GM19438 (cell line): ENCODE measurements around the gene DISP2.

Source experiments
- ATAC-seq: cut with Tn5 transposase; IDR thresholded peaks from one replicate; pipeline ENCODE4 v1.9.1; 2021; ENCODE audit warnings: low read depth; ENCODE audit not compliant: unreplicated experiment

The DISP2 gene, protein sequence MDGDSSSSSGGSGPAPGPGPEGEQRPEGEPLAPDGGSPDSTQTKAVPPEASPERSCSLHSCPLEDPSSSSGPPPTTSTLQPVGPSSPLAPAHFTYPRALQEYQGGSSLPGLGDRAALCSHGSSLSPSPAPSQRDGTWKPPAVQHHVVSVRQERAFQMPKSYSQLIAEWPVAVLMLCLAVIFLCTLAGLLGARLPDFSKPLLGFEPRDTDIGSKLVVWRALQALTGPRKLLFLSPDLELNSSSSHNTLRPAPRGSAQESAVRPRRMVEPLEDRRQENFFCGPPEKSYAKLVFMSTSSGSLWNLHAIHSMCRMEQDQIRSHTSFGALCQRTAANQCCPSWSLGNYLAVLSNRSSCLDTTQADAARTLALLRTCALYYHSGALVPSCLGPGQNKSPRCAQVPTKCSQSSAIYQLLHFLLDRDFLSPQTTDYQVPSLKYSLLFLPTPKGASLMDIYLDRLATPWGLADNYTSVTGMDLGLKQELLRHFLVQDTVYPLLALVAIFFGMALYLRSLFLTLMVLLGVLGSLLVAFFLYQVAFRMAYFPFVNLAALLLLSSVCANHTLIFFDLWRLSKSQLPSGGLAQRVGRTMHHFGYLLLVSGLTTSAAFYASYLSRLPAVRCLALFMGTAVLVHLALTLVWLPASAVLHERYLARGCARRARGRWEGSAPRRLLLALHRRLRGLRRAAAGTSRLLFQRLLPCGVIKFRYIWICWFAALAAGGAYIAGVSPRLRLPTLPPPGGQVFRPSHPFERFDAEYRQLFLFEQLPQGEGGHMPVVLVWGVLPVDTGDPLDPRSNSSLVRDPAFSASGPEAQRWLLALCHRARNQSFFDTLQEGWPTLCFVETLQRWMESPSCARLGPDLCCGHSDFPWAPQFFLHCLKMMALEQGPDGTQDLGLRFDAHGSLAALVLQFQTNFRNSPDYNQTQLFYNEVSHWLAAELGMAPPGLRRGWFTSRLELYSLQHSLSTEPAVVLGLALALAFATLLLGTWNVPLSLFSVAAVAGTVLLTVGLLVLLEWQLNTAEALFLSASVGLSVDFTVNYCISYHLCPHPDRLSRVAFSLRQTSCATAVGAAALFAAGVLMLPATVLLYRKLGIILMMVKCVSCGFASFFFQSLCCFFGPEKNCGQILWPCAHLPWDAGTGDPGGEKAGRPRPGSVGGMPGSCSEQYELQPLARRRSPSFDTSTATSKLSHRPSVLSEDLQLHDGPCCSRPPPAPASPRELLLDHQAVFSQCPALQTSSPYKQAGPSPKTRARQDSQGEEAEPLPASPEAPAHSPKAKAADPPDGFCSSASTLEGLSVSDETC (N-terminal part only)

DNA sequence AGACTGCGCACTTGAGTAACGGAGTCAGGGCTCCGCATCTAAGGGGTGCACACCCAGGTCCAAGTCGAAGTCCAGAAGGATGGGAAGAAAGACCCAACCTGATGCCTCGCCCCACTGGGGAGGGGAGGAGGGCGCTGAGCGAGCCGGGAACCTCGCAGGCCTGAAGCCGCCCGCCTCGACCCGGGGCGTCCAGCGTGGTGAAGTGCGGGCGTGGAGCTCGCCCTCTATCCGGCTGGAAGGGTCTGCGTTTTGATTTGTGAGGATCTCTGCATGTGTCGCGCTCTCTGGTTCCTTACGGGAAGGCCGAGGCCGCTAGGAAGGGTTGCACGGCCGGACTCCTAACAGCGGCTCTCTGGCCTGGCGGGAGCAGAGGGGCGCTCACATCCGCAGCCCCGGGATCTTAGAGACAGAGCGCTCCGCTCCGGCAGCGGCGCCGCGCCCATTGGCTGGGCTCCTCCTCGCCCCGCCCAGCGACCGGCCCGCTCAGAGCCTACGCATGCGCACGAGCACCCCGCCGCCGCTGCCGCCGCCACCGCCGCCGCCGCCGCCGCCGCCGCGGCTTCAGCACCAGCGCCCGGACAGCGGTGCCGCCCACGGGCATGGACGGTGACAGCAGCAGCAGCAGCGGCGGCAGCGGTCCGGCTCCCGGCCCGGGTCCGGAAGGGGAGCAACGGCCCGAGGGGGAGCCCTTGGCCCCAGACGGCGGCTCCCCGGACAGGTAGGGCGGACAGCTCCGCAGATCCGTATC, at the start of gene DISP2:
DISP2 (plus strand) TSS at position 497 of the 748 bp plus-strand sequence; CDS start at position 600, 103 bp downstream.
- peak; percentile 83 for ATAC-seq

DNA sequence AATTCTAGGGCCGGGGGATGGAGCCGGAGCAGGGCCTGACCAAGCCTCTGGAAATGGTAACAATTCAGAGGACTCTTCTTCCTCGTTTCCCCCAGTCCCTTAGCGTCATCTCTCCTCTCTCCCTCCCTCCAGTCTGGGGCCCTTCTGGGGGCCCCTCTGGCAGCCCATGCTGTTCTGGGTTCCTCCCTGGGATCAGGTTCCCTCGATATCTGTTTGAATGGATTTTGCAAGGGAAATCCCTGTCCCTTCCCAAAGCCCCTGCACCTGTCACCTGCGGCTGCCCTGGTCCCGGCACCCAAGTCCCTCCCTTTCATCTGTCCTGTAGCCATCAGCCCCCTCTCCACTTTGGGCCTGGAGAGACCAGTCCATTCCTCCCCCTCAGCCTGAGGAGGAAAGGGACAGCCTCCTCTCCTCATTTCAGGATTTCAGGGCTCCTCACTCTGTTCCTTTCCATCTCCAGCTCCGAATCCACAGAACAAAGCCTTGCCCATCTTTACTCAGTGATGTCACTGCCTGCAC, 48.6 kb upstream of the DISP2 start:
- no peak for ATAC-seq

DNA sequence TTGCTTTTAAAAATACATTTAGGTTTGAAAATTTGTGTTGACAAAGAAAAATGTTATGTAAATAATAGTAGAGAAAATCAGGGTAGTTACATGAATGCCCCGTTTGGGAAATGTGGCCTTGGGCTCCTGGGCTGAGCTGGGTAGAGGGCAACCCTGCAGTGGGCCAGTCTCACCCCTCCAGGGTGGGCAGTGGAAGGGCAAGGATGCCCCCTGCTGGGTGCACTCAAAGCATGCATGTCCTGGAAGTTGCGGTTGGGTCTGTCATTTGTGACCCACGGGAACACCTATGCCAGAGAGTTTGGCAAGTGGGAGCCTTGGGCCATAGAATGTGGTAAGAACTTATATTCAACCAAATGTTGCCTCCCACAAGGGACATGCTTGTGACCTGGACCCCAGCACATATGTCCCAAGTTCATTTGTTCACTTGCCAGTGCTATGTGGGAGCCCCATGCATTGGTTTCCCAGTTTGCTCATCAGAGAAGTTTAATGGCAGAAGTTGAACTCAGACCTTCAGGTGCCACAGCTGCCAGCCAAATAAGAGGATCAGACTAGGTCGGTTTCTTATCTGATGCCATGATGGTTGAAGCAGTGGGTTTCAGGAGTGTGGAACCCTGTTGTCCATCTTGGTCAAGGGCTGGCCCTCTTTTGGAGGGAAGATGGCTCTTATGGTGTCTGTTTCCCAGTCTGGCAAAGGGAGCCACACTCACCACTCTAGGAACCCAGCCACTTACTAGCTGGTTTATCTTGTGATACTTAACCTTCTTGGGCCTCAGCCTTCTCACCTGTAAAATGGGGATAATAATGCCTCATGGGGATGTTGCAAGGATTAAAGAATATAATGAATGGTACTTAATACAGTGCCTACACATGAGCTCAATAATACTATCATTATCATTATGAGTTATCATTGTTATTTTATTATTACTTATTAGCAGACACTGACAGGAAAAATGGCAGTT, 47.7 kb upstream of the DISP2 start:
- ATAC-seq = no peak

DNA sequence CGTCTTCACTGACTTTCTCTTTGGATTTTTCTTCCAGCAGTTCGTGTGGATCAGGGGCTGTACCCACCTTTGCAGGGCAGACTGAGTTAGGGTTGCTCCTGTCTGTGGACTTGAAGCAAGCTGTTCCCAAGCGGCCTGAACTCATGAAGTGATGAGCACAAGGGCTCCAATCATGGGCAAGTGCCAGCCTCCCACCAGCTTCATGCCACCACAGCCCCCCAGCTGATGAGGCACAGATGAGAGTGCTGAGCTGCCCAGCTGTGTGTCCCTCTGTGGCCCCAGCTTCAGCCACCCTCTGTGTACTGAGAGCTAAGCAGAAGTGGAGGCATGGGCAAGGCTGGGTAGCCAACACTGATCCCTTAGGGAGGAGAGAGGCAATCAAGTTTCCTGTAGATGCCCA, 47.0 kb upstream of the DISP2 start:
- no peak for ATAC-seq

DNA sequence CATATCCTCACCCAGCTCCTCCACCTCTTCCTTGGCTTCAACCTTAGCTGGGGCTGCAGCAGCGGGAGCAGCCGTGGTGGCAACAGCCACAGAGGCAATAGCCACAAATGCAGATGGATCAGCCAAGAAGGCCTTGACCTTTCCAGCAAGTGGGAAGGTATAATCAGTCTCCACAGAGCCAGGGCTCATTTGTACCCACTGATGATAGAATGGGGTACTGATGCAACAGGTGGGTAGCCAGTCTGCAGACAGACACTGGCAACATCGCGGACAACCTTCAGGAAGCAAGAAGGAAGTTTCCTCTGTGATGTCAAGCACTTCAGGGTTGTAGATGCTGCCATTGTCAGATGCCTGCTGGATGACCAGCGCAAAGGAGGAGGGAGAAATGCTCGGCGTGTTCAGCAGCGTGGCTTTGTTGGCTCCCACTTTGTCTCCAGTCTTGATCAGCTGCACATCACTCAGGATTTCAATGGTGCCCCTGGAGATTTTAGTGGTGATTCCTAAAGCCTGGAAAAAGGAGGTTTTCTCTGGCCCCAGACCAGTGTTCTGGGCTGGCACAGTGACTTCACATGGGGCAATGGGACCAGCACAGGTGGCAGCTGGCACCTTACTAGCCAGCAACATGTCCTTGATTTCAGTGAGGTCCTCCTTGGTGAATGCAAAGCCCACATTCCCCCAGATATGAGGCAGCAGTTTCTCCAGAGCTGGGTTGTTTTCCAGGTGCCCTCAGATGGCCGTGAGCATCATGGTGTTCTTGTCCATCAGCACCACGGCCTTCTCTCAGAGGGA, 45.5 kb upstream of the DISP2 start:
- no peak for ATAC-seq

DNA sequence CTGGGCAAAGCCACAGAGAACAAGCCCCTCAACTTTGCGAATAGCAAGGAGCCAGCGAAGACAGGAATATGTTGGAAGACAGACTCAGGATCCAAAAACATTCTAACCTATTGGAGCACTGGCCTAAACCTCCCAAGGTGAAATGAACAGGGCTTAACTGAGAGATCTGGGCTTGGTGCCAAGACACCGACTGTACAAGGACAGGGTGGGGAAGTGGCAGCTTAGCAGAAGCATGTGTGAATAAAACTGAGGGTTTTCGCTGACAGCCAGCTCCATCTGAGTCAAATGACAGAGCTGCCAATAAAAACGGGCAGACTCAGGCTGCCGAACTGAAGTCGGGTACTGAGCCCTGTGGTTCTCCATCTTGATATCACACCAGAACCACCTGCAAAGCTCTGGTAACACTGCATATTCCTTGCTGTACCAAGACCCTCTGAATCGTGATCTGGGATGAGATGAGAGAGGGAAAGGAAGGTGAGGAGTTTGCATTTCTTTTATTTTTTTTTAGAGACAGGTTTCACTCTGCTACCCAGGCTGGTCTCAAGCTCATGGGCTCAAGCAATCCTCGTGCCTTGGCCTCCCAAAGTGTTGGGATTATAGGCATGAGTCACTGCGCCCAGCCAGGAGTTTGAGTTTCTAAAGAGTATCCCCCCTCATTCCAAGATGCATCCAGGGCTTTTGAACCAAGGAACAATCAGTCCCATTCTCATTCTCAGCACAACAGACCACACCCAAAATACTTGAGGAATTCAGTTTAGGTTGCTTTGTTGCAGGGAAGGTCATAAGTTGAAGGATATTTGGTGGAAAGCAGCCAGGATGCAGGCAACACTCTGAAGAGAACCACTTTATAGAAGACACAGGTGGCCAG, 44.3 kb upstream of the DISP2 start:
- no peak for ATAC-seq

DNA sequence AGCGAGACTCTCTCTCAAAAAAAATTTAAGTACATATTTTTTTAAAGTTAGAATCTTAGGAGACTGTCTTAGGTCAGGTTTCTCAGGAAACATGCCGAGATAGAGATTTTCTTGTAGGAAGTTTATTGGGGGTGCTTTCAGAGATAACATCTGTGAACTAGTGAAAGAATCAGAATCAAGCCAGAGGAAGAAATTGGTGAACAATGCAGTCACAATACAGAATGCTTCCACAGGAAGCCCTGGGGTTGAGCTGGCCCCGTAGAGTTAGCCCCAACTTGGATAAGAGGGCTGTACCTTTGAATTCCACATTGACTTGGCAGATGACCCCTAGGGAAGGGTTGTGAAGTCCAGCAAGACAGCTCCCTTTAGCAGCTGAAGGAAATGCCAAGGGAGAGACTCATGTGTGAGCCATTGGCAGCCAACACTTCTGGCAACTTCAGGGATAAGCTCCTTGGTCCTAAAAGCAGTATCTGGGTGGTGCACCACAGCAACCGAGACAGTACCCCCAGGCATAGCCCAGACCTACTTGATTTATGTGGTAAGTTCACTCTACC, 43.2 kb upstream of the DISP2 start:
- ATAC-seq = no peak

DNA sequence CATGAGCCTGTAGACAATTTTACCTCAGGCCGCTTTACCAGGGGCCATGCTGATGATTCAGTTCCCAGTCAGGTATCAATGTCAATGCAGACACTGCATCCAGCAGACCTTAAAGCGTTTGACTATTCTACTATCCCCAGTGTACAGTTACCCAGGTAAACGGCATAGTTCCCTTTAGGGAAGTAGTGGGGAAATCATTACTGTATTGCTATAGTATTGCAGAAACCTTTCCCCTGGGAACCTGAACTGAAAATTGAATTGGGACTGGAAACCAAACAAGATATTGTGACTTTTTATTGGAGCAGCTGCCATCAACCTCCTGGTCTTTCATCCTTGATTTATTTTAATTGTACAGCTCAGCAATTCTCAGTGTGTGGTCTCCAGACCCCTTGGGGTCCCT, 41.1 kb upstream of the DISP2 start:
- no peak for ATAC-seq

DNA sequence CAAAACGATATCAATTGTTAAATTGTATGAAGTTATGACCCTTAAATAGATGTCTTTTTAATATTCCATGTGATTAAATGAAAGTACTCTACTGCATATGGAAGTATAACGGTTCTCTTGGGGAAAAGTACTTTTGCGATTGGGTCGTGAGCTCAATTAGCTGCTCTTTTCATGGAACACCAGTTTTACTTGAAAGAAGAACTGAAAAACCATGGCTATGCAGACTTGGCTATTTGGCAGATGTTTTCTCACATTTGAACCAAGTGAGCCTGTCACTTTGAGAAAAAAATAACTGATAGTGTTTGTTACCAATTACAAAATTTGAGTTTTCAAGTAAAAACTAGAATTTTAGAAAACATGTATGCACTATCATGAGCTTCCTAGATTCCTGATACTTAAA, 40.4 kb upstream of the DISP2 start:
- ATAC-seq = no peak

DNA sequence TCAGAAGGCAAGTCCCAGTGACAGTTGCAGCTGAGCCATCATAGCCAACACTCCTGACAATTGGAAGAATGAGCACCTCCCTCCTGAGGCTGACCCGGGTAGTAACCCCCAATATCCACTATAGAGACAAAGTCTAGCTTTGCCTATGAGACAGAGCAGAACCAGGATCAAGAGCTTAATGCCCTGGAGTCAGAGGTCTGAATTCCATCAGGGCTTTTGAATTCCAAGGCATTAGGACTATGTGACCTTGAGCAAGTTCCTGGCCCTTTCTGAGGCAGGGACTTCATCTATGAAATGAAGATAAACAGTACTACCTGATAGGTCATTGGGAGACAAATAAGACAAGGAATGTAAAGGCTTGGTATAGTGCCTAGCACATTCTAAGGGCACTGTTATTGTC, 37.6 kb upstream of the DISP2 start:
- ATAC-seq = no peak

DNA sequence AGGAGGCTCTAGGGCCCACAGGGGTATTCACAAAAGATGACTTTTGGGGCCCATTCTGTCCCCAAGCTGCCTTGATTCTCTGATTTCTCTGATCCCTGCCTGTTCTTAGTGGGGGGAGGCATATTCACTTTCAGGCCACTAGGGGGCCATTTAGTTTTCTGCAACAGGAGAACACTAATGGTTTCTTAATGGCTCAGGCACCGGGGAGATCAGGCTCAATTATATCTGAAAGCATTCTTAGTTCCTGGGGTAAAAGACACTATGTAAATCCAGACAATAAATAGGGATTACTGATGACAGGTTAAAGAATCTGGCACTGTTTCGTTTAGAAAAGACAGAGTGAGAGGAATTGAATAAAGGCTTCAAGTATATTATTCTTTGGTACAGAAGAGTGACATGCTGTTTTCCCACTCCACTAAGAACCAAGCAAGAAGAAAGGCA, 37.1 kb upstream of the DISP2 start:
- no peak for ATAC-seq

DNA sequence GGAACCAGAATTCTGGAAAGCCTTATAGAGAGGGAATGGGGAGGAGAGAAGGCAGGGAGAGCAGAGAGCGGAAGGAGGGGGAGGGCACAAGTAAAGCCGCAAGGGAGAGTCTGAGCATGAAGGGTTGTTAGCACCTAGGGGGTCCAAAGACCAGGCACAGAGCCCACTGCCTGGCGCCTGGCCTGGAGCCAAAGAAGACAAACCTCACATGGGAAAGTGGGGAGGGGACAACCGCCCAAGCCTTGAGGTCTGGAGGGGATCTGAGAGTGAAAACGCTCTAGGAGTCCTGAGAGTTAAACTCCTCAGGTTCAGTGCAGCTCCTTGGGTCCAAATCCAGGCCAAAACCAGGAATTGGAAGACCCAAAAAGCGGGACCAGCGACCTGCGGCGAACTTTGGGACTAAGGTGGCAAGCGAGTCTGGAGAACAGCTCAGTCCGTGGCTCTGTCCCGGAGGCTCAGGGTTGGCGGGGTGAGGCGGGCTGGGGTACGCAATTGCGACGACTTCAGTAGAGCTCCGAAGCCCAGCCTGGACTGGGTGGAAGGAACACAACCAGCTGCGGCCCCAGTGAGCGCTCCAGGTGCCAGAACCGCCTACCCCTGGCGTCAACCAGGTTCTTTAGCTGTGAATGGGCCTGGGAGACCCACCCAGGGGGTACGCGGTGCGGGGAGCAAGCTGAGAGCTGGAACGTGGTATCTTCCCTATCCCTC, 35.3 kb upstream of the DISP2 start:
- ATAC-seq = no peak

DNA sequence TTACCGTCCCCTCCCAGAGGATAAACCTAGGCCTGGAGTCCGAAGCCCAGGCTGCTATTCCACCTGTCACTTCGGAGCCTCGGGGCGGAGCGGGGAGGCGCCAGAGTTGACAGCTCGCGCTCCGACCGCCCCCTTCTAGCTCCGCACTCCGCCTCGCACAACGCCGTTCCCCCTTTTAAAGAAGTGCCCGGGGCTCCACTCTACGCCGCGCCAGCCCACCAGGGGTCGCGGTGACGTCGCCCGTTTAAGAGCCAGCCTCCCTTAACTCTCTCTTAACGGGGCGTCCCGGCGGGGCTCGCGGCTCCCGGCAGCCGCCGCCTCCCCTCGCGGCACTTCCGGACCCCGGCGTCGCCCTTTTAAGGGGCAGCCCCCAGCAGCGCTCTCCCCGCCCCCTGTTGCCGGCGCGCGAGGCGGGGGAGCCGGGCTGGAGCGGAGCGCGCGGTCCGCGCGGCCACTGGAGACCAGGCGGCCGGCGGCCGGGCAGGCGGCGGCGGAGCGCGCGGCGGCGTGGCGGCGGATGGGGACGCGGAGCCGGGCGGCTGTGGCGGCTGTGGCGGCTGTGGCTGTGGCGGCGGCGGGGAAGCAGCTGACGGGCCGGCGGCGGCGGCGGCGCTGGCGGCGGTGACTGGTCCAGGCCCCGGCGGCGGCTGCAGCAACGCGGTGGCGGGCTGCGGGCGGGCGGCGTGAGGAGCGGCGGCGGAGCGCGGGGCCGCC, 34.6 kb upstream of the DISP2 start, which contains the start of gene INAFM2:
INAFM2 (plus strand) TSS at position 454 of the 714 bp plus-strand sequence. CDS start 364 bp downstream, outside the sequence.
- ATAC-seq = peak; percentile 90

DNA sequence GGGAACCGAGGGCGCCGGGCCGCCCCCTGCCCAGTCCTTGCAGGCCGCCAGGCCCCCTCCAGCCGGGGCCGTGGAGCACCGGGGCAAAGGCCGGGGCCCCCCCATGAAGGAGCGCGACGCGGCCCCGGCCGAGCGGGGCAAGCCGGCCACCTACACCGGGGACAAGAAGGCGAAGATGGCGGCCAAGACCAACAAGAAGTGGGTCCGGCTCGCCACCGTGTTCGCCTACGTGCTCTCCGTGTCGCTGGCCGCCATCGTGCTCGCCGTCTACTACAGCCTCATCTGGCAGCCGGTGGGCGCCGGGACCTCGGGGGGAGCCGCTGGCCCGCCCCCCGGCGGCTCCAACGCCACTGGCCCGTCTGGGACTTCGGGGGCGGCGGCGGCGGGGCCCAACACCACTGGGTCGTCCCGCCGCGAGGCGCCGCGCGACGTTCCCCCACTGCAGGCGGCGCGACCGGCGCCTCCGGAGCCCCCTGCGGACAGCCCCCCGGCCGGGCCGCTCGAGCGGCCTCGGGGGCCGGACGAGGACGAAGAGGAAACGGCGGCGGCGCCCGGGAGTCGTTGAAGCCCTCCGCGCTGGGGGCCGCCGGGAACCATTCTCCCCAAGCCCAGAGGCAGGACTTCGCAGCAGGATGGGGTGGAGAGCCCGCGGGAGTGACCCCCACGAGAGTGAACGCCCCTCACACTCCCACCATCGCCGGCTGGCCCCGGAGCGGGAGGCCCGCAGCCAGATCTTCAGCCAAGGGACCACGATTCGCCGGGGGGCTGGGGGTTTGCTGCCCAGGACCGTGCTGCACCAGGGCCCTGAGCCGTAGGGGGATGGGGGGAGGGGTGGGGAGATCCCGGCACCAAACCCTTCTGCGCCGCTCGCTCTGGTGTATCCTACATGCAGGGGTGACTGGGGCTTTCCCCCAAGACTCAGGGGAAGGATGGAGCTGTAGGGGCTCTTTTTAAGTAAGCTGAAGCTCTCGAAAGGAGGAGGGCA, 33.8 kb upstream of the DISP2 start:
- ATAC-seq = peak; percentile 7
